Neural progenitor cell (in vitro differentiated cells): ENCODE data around the gene ELANE. TPM values are rescaled to one million over a fixed set of nuclear protein-coding genes. Genes with fewer than 3 reads are reported as not detected.

Experiments used
- DNase-seq: peaks from one replicate; pipeline ENCODE4 v3.0.0-alpha.2; 2016; ENCODE audit warnings: low spot score
- H2AFZ ChIP-seq: fragments of 200-600 bp; sonication (generic); replicated peaks from 2 replicates; pipeline ENCODE4 v1.6.1; 2016; ENCODE audit warnings: antibody characterized with exemption
- H3F3A ChIP-seq: fragments of 200-600 bp; sonication (generic); 2 replicates; pipeline ENCODE4 v1.6.1; 2016; ENCODE audit warnings: antibody characterized with exemption, low read depth
- H3K27ac ChIP-seq: fragments of 200-600 bp; sonication (generic); 2 replicates; pipeline ENCODE4 v1.5.1; 2016; ENCODE audit warnings: mild to moderate bottlenecking
- H3K27me3 ChIP-seq: fragments of 200-600 bp; sonication (generic); 2 replicates; pipeline ENCODE4 v1.6.1; 2016; ENCODE audit warnings: mild to moderate bottlenecking, moderate library complexity
- H3K36me3 ChIP-seq: fragments of 200-600 bp; sonication (generic); 2 replicates; pipeline ENCODE4 v1.5.1; 2016
- H3K4me1 ChIP-seq: fragments of 200-600 bp; sonication (generic); 2 replicates; pipeline ENCODE4 v1.6.1; 2016; ENCODE audit warnings: mixed run types
- H3K4me2 ChIP-seq: fragments of 200-600 bp; sonication (generic); 2 replicates; pipeline ENCODE4 v1.6.1; 2016
- H3K4me3 ChIP-seq: fragments of 200-600 bp; sonication (generic); 2 replicates; pipeline ENCODE4 v1.5.1; 2016
- H3K79me2 ChIP-seq: fragments of 200-600 bp; sonication (generic); 2 replicates; pipeline ENCODE4 v1.6.1; 2016; ENCODE audit warnings: low read depth
- H3K9ac ChIP-seq: fragments of 200-600 bp; sonication (generic); 2 replicates; pipeline ENCODE4 v1.6.1; 2016
- H3K9me3 ChIP-seq: fragments of 200-600 bp; sonication (generic); 2 replicates; pipeline ENCODE4 v1.5.1; 2016; ENCODE audit warnings: low read depth
- H4K20me1 ChIP-seq: fragments of 200-600 bp; sonication (generic); 2 replicates; pipeline ENCODE4 v1.6.1; 2016; ENCODE audit warnings: low read depth
- H3K27ac Mint-ChIP-seq: 3 replicates; pipeline ENCODE4 v1.8.0; 2021; ENCODE audit warnings: mixed read lengths
- H3K27me3 Mint-ChIP-seq: 2 replicates; pipeline ENCODE4 v1.8.0; 2022; ENCODE audit warnings: low read depth, mild to moderate bottlenecking, inconsistent platforms, moderate library complexity, mixed read lengths; ENCODE audit not compliant: insufficient read depth
- H3K36me3 Mint-ChIP-seq: 3 replicates; pipeline ENCODE4 v1.8.0; 2021; ENCODE audit warnings: mixed read lengths
- H3K4me1 Mint-ChIP-seq: 3 replicates; pipeline ENCODE4 v1.8.0; 2021; ENCODE audit warnings: mixed read lengths
- H3K4me3 Mint-ChIP-seq: 3 replicates; pipeline ENCODE4 v1.8.0; 2021; ENCODE audit warnings: mild to moderate bottlenecking, moderate library complexity, mixed read lengths
- H3K9me3 Mint-ChIP-seq: 3 replicates; pipeline ENCODE4 v1.8.0; 2020; ENCODE audit warnings: mixed read lengths
- CTCF ChIP-seq: fragments of 200-600 bp; sonication (generic); IDR thresholded peaks from 2 replicates; pipeline ENCODE4 v1.5.1; 2017; ENCODE audit warnings: antibody characterized with exemption, mild to moderate bottlenecking
- EZH2 ChIP-seq: fragments of 200-600 bp; sonication (generic); IDR thresholded peaks from 2 replicates; pipeline ENCODE4 v1.6.1; 2017; ENCODE audit warnings: antibody characterized with exemption, mild to moderate bottlenecking, moderate library complexity
- EZH2phosphoT487 ChIP-seq: fragments of 200-600 bp; sonication (generic); IDR thresholded peaks from 2 replicates; pipeline ENCODE4 v1.6.1; 2017; ENCODE audit warnings: antibody characterized with exemption
- total RNA-seq: library from RNA; depleted of rRNA; stranded (reverse); fragments of >200 nt; gene quantifications from 2 replicates; pipeline ENCODE4 v1.2.3, GENCODE V29; 2015; ENCODE audit warnings: low replicate concordance

ELANE gene
- total RNA-seq, 1 donor from 2014 or later, result not detected

GRCh38 chr19:843836-844545, 8.1 kb upstream of the ELANE start:
- no peaks in the 10 kb centered on the region for H3K36me3 Mint-ChIP-seq
- Histone ChIP-seq H4K20me1 (no peaks in the 10 kb centered on the region), H3F3A (peaks cover 18% of the 10 kb centered on the region), H3K27me3 (peaks cover 46% of the 10 kb centered on the region), H3K9ac (no peak overlapping the region), H2AFZ (no peak overlapping the region), H3K27ac (no peak overlapping the region), H3K4me3 (peak overlapping the region; percentile 41), H3K36me3 (no peaks in the 10 kb centered on the region), H3K4me1 (peaks cover 3% of the 10 kb centered on the region), H3K4me2 (peak overlapping the region; percentile 83), H3K79me2 (no peaks in the 10 kb centered on the region), H3K9me3 (no peaks in the 10 kb centered on the region)
- no peak overlapping the region for H3K27ac Mint-ChIP-seq
- peak overlapping the region; percentile 64 for H3K4me3 Mint-ChIP-seq
- peaks cover 17% of the 10 kb centered on the region for H3K4me1 Mint-ChIP-seq
- no peak for TF ChIP-seq CTCF
- peak; percentile 36 for TF ChIP-seq EZH2
- H3K9me3 Mint-ChIP-seq, result peaks cover 3% of the 10 kb centered on the region
- peaks cover 32% of the 10 kb centered on the region for H3K27me3 Mint-ChIP-seq
- DNase-seq, result peak; percentile 42

- H3K4me1 Mint-ChIP-seq, result peaks cover 17% of the 10 kb centered on the region
- Histone ChIP-seq H3K27me3 (peaks cover 46% of the 10 kb centered on the region), H3K9me3 (no peaks in the 10 kb centered on the region), H3K4me1 (peaks cover 3% of the 10 kb centered on the region), H4K20me1 (no peaks in the 10 kb centered on the region), H3K4me2 (no peak overlapping the region), H3F3A (peaks cover 18% of the 10 kb centered on the region), H3K36me3 (no peaks in the 10 kb centered on the region), H3K27ac (no peak overlapping the region), H3K79me2 (no peaks in the 10 kb centered on the region), H2AFZ (no peak overlapping the region), H3K9ac (no peak overlapping the region), H3K4me3 (no peak overlapping the region)
- no peak overlapping the region for H3K27ac Mint-ChIP-seq
- peaks cover 32% of the 10 kb centered on the region for H3K27me3 Mint-ChIP-seq
- no peak for TF ChIP-seq CTCF
- peaks cover 3% of the 10 kb centered on the region for H3K9me3 Mint-ChIP-seq
- H3K36me3 Mint-ChIP-seq, result no peaks in the 10 kb centered on the region
- peak overlapping the region; percentile 57 for H3K4me3 Mint-ChIP-seq
- peak; percentile 46 for DNase-seq
Measured at GRCh38 chr19:844546-844971, 7.5 kb upstream of the ELANE start.

- Mint-ChIP-seq H3K27ac (peak overlapping the region; percentile 80), H3K4me1 (peaks cover 17% of the 10 kb centered on the region), H3K4me3 (peak overlapping the region; percentile 74), H3K9me3 (peaks cover 3% of the 10 kb centered on the region), H3K36me3 (no peaks in the 10 kb centered on the region), H3K27me3 (peaks cover 42% of the 10 kb centered on the region)
- TF ChIP-seq EZH2 (no peak), EZH2phosphoT487 (no peak), CTCF (no peak)
- Histone ChIP-seq H3K4me1 (peaks cover 3% of the 10 kb centered on the region), H3K4me2 (no peak overlapping the region), H3K27me3 (peaks cover 46% of the 10 kb centered on the region), H3K9ac (no peak overlapping the region), H3K27ac (no peak overlapping the region), H3K36me3 (no peaks in the 10 kb centered on the region), H3K79me2 (no peaks in the 10 kb centered on the region), H2AFZ (no peak overlapping the region), H3K4me3 (no peak overlapping the region), H4K20me1 (no peaks in the 10 kb centered on the region), H3K9me3 (no peaks in the 10 kb centered on the region), H3F3A (peaks cover 28% of the 10 kb centered on the region)
- DNase-seq, result peak; percentile 39
Measured at GRCh38 chr19:845707-846521, 6.2 kb upstream of the ELANE start.
